HS-5 (cell line): Measurements from ENCODE around the gene IFT88.

Experiments used
- DNase-seq: peaks from one replicate; pipeline ENCODE4 v3.0.0-alpha.2; 2012; ENCODE audit warnings: low read depth

Gene IFT88

GRCh38 chr13:20566898-20567874, at the start of gene IFT88:
Gene IFT88, plus strand, starts transcription at chr13:20567157. Its CDS starts 7,229 bp downstream, at chr13:20574386.
- DNase-seq, result peak; percentile 25

- no peak for DNase-seq
These were observed 48.3 kb upstream of the IFT88 start for GRCh38 chr13:20518660-20519100.

- DNase-seq, result no peak
These were observed 47.1 kb upstream of the IFT88 start for GRCh38 chr13:20519875-20520274.

DNA sequence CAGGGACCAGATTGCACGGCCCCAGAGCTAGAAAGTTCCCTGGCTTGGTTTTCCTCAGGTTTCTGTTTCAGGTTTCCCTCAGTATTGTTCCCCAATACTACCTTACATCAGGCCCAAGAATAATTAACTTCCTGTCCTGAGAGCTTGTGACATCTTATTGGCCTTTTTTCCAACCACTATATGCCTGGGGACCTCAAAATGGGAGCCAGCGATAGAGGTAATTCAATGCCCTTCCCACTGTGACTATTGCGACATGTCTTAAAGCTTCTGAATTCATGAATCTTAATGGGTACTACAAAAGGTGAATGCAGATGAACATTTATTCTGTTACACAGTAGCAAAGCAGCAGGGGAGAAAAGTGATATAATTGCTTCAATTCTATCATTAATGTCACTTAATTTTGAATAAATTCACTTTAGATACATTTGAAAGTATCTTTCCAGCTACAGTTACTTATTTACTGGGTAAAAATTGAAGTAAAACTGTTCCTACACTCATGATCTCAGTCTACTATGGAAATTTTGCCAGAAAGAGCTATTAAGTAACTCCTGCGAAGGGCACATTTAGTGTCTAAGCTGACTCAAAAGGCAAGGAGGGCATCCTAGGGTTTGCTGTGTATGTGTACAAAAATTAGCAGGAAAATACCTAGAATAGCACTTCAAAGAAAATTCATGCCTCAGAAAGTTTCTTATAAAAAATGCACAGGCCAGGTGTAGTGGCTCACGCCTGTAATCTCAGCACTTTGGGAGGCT, 45.4 kb upstream of the IFT88 start:
- no peak for DNase-seq

- no peak for DNase-seq
These were observed 41.8 kb upstream of the IFT88 start for GRCh38 chr13:20525144-20525600.

- peak; percentile 5 for DNase-seq
These were observed 41.1 kb upstream of the IFT88 start, which contains the start of gene CRYL1 for GRCh38 chr13:20525601-20526544. Gene CRYL1, minus strand, starts transcription at chr13:20525857. Its CDS starts 63 bp downstream, at chr13:20525794.

DNA sequence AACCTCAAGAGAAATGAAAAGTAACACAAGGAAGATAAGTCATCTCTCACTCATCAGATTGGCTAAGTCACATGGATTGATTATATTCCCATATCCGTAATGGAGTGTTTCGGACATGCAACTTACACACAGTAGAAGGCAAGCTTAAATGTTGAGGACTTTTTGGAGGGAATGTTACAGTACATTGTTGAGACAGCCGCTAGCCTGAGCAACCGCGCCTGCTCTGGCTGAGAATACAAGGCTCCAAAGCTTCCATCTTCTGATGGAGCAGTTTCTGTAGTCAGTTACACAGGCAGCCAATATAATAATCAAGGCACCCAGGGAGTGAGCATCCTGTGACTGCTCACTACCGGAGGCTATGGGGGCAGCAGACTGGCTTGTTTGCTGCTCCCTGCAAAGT, 40.3 kb upstream of the IFT88 start:
- no peak for DNase-seq

- no peak for DNase-seq
These were observed 38.5 kb upstream of the IFT88 start for GRCh38 chr13:20528452-20528851.

- no peak for DNase-seq
These were observed 32.8 kb upstream of the IFT88 start for GRCh38 chr13:20534038-20534608.

DNA sequence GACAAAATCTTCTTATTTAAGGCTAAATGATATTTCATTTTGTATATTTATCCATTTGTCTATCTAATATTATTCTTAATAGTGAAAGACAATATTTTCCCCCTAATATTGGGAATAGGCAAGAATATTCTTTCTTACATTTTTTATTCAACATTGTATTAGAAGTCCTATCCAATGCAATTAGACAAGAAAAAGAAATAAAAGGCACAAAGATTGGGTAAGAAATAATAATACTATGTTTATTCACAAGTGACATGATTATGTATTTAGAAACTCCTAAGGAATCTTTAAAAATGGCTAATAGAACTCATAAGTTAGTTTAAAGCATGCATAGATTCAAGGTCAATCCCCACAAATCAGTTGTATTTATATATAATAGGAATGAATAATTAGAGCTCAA, 30.0 kb upstream of the IFT88 start:
- DNase-seq, result no peak

DNA sequence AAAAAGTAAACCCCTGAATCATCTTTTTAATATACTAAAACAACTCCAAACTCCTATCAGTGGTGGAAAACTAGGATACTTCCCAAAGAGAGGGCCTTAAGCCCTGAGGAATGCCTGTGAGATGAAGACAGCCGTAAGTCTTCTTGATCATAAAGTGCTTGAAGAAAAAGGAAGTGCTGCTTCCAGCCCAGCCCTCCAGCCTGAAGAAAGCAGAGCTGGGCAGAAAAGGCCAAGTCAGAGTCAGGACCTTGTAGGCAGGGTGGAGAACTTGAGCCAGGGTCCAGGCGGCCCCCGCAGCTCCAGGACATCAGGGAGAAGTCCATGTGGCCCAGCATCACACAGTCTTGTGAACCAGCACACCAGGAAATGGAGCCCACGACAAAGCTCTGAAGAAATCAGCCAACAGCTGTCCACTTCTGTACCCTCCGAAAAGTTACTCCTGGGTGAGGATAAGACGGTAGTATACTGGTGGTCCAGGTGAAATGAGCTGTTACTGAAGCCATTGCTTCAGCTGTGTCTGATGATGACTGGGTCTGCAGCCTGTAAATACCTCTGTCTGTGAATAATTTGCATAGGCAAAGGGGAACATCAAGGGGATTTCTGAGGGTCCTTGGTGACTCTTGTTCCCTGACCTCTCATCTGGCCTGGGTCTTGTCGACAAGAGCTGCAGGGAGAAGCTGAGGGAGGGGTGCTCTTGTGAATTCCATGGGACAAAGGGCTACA, 22.6 kb upstream of the IFT88 start:
- DNase-seq, result no peak

GRCh38 chr13:20546556-20546955, 20.4 kb upstream of the IFT88 start:
- no peak for DNase-seq

GRCh38 chr13:20547479-20547908, 19.5 kb upstream of the IFT88 start:
- DNase-seq, result no peak

GRCh38 chr13:20550799-20551198, 16.2 kb upstream of the IFT88 start:
- no peak for DNase-seq

- no peak for DNase-seq
These were observed 13.6 kb upstream of the IFT88 start for GRCh38 chr13:20553311-20553710.

- no peak for DNase-seq
These were observed 8.0 kb upstream of the IFT88 start for GRCh38 chr13:20558982-20559381.

- DNase-seq, result no peak
These were observed 7.1 kb upstream of the IFT88 start for GRCh38 chr13:20559659-20560356.

GRCh38 chr13:20561741-20562140, 5.2 kb upstream of the IFT88 start:
- DNase-seq, result no peak

DNA sequence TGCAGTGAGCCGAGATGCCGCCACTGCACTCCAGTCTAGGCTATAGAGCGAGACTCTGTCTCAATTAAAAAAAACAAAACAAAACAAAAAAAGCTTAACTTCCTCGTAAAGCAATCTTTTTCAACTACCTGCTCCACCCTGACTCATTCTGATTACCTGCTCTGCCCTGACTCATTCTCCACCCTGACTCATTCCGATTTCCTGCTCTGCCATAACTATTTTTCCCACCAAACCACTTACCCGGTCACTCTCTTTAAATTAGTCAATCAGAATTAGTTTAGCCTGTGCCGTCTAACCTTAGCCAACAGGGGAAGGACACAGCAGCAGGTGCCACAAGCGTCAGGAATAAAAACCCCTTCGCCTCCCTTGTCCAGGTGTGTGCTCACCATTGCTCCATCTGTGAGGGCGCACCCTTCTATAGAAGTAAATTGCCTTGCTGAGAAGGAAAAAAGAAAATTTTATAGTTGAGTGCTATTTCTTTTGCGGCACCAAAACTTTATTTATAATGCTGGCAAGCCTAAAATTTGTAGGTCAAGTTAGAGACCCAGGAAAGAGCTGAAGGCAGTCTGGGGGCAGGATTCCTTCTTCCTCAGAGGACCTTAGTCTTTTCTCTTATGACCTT, 1.7 kb upstream of the IFT88 start:
- DNase-seq, result no peak
